HG02981 (cell line): ENCODE measurements around the gene RRAD.
A peak's percentile ranks its signal among the peaks of the same experiment; 100 is the strongest.
"Not testable (repeated sequence)": the region's sequence is repeated elsewhere in the genome, so short reads cannot be mapped to it uniquely, and the experiment has no call there.

Source experiments
- ATAC-seq: cut with Tn5 transposase; IDR thresholded peaks from one replicate; pipeline ENCODE4 v1.9.1; 2021; ENCODE audit warnings: mild to moderate bottlenecking, moderate library complexity; ENCODE audit not compliant: unreplicated experiment

RRAD gene, protein sequence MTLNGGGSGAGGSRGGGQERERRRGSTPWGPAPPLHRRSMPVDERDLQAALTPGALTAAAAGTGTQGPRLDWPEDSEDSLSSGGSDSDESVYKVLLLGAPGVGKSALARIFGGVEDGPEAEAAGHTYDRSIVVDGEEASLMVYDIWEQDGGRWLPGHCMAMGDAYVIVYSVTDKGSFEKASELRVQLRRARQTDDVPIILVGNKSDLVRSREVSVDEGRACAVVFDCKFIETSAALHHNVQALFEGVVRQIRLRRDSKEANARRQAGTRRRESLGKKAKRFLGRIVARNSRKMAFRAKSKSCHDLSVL

DNA sequence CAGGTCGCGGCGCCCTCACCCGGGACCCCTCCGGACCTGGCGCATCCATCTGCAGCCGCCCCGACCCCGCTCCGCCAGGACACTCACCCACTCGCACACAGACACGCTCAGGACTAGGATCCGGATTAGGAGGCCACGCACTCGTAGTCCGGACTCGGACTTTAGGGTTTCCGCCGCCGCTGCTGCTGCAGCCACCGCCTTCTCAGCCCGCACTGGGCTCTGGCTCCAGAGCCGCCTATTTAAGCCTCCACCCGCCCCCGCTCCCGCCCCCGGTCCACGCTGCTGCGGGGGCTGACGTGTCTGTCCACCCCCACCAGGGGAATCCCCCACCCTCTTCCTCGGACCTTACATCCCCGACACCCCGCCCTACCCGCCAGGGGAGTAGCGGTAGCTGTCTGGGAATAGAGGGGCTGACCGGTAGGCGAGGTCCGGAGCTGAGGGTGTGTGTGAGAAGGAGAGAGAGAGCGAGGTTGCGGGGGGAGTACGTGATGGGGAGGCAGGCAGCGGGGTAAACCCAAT is at the start of gene RRAD:
RRAD (minus strand) TSS at position 214 of the 519 bp plus-strand sequence. CDS start 356 bp downstream, outside the sequence.
- no peak for ATAC-seq

DNA sequence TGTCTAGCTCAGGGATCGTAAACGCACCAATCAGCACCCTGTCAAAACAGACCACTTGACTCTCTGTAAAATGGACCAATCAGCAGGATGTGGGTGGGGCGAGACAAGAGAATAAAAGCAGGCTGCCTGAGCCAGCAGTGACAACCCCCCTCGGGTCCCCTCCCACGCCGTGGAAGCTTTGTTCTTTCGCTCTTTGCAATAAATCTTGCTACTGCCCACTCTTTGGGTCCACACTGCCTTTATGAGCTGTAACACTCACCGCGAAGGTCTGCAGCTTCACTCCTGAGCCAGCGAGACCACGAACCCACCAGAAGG is 49.6 kb upstream of the RRAD start:
- not testable (repeated sequence) for ATAC-seq

DNA sequence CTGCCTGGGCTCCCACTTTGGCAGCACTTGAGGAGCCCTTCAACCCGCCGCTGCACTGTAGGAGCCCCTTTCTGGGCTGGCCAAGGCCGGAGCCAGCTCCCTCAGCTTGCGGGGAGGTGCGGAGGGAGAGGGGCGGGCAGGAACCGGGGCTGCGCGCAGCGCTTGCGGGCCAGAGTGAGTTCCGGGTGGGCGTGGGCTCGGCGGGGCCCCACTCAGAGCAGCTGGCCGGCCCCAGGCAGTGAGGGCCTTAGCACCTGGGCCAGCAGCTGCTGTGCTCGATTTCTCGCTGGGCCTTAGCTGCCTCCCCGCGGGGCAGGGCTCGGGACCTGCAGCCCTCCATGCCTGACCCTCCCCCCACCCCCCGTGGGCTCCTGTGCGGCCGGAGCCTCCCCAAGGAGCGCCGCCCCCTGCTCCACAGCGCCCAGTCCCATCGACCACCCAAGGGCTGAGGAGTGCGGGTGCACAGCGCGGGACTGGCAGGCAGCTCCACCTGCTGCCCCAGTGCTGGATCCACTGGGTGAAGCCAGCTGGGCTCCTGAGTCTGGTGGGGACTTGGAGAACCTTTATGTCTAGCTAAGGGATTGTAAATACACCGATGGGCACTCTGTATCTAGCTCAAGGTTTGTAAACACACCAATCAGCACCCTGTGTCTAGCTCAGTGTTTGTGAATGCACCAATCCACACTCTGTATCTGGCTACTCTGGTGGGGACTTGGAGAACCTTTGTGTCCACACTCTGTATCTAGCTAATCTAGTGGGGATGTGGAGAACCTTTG is 49.0 kb upstream of the RRAD start:
- not testable (repeated sequence) for ATAC-seq

DNA sequence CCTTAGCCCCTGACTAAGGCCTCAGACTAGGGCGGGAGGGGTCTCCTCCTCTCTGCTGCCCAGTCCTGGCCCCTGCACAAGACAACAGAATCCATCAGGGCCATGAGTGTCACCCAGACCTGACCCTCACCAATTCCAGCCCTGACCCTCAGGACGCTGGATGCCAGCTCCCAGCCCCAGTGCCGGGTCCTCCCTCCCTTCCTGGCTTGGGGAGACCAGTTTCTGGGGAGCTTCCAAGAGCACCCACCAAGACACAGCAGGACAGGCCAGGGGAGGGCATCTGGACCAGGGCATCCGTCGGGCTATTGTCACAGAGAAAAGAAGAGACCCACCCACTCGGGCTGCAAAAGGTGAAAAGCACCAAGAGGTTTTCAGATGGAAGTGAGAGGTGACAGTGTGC is 48.4 kb upstream of the RRAD start:
- ATAC-seq = no peak

DNA sequence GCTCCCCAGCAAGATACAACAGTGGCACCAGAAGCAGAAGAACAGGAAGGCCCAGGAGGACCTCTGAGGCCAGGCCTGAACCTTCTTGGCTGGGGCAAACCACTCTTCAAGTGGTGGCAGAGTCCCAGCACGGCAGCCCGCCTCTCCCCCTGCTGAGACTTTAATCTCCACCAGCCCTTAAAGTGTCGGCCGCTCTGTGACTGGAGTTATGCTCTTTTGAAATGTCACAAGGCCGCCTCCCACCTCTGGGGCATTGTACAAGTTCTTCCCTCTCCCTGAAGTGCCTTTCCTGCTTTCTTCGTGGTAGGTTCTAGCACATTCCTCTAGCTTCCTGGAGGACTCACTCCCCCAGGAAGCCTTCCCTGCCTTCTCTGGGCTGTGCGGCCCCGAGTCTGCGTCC is 47.6 kb upstream of the RRAD start:
- ATAC-seq = no peak

DNA sequence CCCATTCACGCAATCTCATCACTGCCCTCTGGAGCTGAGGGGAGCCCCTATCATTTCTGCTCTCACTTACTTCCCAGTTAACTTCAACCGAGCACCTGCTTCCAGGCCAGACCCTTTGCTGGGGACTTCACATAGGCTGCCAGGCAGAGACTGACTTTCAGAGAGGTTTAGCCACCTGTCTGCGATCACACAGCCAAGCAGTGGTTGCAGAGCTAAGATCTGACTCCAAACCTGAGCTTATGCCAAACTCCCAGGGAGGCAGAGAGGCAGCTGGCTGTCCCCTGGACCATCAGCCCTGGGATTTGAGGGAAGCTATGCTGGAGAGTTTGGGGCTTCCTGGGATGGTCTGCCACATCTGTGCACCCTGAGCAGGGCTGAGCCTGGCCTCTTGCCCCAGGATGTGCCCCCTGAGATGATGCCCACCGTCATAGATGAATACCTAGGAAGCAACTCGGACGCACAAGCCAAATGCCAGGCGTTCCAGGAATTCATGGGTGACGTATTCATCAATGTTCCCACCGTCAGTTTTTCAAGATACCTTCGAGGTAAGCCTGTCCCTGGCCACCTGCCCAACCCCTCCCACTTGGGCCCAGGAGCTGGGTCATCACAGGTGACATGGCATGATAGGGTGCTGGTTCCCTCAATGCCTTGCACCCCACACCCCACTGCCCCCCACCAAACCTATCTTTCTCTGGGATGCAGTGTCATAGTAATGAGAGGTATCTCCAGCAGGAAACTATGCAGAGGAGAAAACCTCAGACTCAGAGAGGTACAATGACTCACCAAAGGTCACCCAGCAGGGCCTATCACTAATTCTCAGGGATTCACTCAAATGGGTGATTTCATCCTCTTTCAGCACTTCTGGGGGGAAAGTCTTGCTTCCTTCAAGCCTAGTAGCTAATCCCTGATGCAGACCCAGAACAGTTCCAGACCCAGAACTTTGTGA is 45.7 kb upstream of the RRAD start:
- no peak for ATAC-seq

DNA sequence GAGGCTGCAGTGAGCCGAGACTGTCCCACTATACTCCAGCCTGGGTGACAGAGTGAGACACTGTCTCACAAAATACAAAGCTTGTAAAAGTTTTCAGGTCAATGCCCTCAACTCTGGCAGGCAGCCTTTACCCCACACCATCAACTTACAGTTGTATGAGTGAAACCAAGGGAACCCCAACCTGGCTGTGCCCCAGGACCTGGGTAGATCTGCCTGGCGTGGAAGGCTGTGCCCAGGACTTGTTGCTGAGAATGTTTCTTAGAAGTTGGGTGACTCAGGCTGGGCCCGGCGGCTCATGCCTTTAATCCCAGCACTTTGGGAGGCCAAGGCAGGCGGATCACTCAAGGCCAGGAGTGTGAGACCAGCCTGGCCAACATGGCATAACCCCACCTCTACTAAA is 43.5 kb upstream of the RRAD start:
- ATAC-seq = no peak

DNA sequence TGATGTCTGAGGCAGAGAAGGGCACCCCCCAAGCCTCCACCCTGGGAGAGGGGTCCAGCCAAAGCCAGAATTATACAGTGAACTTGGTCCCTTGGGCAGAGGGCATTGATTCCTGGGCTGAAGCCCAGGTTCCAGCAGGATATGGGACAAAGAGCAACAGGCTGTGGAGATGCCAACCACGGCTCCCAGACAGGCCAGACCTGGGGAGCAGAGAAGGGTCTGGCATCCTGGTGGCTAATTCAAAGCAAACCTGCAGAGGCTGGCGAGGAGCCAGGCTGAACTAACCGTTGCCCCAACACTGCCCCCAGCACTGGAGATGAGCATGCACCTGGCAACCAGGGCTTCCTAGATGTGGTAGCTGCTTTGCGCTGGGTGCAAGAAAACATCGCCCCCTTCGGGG is 38.7 kb upstream of the RRAD start:
- ATAC-seq = no peak

DNA sequence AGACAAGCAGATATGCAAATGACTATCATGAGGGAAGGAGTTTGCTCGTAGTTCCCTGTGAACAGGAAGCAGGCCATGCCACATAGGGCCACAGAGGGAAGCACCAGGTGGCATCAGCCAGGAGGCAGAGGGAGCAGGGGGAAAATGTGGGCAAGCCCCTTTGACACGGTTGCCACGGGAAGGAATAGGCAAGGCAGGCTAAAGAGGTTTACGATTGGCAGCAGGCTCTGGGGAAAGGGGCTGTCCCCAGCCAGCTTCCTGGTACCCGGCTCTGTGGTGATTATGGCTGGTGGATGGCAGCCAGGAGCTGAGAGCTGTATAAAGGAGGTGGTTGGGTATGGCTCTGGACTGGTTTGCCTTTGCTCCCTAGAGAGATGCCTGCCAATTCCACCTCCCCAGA is 36.6 kb upstream of the RRAD start:
- ATAC-seq = no peak

DNA sequence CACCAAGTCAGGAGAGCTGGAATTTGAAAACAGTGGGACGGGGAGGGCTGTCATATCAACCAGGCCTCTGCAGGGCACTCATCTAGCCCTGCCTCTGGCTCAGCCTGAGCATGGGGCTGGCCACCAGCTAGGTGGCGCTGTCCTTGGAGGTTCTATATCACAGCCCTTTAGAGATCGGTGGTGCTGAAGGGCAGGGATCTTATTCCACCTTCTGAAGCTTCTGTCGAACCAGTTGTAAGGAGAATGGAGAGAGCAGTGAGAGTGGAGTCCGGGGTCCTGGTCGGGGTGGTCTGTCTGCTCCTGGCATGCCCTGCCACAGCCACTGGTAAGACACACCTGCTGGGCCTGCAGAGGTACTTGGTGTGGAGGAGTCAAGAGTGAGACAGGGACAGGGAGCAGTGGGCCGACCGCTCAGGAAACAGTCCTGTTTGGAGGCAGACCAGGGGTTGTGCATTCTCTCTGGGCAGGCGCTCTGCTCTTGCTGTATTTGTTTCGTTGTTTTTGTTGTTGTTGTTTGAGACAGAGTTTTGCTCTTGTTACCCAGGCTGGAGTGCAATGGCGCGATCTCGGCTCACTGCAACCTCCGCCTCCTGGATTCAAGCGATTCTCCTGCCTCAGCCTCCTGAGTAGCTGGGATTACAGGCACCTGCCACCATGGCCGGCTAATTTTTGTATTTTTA is 35.9 kb upstream of the RRAD start, which contains the start of gene CES3:
CES3 (plus strand) TSS at position 202 of the 680 bp plus-strand sequence; CDS start at position 244, 42 bp downstream.
- peak; percentile 82 for ATAC-seq

DNA sequence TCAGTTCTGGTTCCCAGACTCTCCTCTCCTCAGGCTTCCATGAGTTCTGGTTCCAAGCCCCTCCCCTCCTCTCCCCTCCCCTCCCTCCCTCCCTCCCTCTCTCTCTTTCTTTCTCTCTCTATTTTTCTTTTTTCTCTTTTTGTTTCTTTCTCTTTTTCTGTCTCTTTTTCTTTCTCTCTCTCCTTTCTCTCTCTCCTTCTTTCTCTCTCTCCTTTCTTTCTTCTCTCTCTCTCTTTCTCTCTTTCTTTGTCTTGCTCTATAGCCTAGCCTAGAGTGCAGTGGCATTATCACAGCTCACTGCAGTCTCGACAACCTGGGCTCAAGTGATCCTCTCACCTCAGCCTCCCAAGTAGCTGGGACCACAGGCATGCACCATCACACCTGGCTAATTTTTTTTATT is 34.9 kb upstream of the RRAD start:
- no peak for ATAC-seq

DNA sequence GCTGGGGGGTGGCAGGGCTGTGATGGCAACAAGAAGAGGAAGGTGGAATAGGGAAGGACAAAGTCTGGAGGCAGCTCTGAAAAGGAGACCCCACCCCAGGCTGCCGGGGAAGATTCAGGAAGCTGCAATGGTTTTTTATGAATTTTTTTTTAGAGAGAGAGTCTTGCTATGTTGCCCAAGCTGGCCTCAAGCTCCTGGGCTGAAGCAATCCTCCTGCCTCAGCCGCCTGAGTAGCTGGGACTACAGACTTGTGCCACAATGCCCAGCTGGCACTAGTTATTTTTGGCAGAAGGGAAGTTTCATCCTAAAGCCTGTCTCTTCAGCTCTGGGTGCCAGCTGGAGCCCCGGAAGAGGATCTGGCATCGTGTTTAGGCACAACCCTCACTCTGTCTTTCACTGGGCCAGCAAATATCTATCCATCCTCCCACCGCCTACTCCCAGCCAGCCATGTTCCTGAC is 34.4 kb upstream of the RRAD start:
- ATAC-seq = no peak

DNA sequence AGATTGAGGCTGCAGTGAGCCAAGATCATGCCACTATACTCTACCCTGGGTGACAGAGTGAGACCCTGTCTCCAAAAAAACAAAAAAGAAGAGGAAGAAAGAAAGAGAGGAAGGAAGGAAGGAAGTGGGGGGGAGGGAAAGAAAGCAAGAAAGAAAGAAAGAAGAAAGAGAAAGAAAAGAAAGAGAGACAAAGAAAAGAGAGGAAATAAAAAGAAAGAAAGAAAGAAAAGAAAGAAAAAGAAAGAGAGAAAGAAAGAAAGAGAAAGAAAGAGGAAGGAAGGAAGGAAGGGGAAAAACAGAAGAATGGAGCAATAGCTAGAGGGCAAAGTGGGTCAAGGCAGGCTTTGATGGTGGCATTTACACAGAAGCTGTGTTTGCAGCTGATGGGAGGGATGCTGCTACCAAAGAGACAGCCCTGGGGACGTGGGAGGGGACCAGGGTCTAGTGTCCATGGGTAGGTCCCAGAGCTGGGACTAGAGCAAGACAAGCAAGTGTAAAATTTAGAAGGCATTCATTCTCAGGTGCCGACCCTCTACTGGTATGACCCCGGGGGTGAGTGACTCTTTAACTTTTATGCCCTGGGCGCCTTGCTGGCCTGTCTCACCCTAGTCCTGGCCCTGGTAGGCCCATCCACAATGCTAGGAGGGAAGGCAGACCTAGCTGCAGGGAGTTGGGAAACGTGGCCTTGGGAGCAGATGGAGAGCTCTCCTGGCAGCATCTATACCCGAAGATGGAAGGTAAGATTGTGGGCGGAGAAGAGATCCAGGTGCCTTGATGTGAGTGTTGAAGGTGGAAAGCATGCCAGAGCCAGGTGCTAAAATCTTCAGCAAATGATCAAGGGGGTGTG is 33.7 kb upstream of the RRAD start:
- no peak for ATAC-seq

DNA sequence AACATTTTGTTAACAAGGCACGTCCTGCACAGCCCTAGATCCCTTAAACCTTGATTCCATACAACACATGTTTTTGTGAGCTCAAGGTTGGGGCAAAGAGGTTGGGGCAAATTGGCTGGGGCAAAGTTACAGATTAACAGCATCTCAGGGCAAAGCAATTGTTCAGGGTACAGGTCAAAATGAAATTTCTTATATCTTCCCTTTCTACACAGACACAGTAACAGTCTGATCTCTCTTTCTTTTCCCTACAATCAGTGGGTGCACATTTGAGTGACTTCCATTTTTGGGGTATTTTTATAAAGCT is 30.8 kb upstream of the RRAD start:
- ATAC-seq = not testable (repeated sequence)

DNA sequence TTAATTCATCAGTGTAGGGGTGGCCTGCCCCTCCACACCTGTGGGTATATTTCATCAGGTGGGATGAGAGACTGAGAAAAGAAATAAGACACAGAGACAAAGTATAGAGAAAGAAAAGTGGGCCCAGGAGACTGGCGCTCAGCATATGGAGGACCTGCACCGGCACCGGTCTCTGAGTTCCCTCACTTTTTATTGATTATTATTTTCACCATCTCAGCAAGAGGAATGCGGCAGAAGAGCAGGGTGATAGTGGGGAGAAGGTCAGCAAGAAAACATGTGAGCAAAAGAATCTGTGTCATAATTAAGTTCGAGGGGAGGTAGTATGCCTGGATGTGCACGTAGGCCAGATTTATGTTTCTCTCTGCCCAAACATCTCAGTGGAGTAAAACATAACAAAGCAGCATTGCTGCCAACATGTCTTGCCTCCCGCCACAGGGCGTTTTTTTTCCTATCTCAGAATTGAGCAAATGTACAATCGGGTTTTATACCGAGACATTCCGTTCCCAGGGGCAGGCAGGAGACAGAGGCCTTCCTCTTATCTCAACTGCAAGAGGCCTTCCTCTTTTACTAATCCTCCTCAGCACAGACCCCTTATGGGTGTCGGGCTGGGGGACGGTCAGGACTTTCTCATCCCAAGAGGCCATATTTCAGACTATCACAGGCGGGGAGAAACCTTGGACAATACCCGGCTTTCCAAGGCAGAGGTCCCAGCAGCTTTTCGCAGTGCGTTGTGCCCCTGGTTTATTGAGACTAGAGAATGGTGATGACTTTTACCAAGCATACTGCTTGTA is 30.2 kb upstream of the RRAD start:
- not testable (repeated sequence) for ATAC-seq

DNA sequence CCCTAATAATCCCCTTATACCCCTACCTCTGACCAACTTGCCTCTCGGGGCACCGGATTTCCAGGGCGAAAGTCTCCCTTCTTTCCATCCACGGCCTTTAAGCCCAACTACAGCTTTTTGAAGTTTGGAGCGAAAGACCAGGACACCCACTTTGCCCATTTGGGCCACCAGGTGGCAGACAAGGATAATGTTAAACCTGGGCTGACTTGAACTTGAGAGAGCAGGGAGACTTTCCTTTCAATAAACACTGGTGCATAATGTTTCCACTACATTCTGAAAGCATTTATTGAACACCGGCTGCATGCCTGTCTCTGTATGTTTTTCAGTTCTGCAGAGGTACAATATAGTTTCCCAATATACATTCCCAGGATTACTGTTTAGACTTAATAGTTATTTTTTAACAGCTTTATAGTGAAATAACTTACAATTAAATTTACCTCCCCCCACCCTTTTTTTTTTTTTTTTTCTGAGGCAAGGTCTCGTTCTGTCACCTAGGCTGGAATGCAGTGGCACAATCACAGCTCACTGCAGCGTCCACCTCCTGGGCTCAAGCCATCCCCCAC is 28.8 kb upstream of the RRAD start:
- no peak for ATAC-seq

DNA sequence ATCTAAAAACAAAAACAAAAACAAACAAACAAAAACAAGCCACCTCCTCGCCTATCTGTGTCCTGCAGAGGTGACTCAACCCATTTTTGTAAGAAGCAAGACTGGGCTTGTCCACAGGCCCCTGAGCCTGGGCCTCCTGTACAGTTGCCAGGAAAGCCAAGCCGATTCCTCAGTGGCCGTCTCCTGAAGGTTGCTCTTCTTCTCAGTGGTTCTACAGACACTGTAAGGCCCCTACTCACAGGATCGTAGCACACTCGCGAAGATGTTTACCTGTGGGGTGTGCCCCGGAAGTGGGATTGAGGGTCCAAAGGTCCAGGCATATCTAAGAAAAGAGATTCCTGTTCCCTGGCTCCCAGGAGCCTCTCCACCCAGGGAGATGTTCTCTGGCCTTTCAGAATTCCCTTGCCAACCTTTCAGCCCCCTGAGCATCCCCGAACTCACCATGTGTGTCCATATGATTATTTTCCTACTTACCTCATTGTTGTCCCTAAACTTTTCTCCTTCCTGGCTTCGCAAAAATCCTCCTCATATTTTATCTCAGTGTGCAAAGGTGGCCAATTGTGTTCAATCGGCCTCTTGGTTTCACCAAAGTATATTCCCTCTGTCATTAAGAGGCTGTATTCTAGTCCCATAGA is 28.2 kb upstream of the RRAD start:
- ATAC-seq = no peak
